CD14-positive monocyte (primary cell): Measurements from ENCODE around the gene MARCHF4. TPM values are rescaled to one million over a fixed set of nuclear protein-coding genes. Genes with fewer than 3 reads are reported as not detected.

Experiments
- DNase-seq, 3 donors: peaks; one replicate each; pipeline ENCODE4 v3.0.0-alpha.2; 2011 to 2022
- H2AFZ ChIP-seq: 2 replicates; pipeline ENCODE4 v1.6.0; 2012; ENCODE audit warnings: mild to moderate bottlenecking, low read depth, low read length, inconsistent platforms; ENCODE audit not compliant: insufficient read depth, poor library complexity, severe bottlenecking
- H3K27ac ChIP-seq, 2 donors: 1 replicate in 1 of 2; 2 replicates in 1 of 2; pipeline ENCODE4 v1.5.1; 2012 to 2013; ENCODE audit warnings: low read length in 2 of 2, control low read depth in 1 of 2, inconsistent platforms in 1 of 2, low read depth in 1 of 2, mild to moderate bottlenecking in 1 of 2
- H3K27me3 ChIP-seq, 2 donors: one replicate each; pipeline versions ENCODE4 v1.6.0 to v1.6.1; 2011 to 2013; ENCODE audit warnings: low read length in 2 of 2; ENCODE audit not compliant: control insufficient read depth in 2 of 2, insufficient read depth in 2 of 2
- H3K36me3 ChIP-seq, 2 donors: replicated peaks in 1 of 2; 1 replicate in 1 of 2; 2 replicates in 1 of 2; pipeline versions ENCODE4 v1.5.1 to v1.6.1; 2012 to 2013; ENCODE audit warnings: low read length in 2 of 2, control low read depth in 1 of 2, inconsistent platforms in 1 of 2, mild to moderate bottlenecking in 1 of 2; ENCODE audit not compliant: insufficient read depth in 2 of 2, control insufficient read depth in 1 of 2
- H3K4me1 ChIP-seq, 2 donors: 1 replicate in 1 of 2; 2 replicates in 1 of 2; pipeline versions ENCODE4 v1.5.1 to v1.6.1; 2012 to 2013; ENCODE audit warnings: low read length in 2 of 2, control low read depth in 1 of 2, inconsistent platforms in 1 of 2, mild to moderate bottlenecking in 1 of 2, moderate library complexity in 1 of 2; ENCODE audit not compliant: insufficient read depth in 2 of 2, control insufficient read depth in 1 of 2
- H3K4me2 ChIP-seq: replicated peaks from 2 replicates; pipeline ENCODE3; 2012; ENCODE audit warnings: low read length, moderate library complexity, mild to moderate bottlenecking; ENCODE audit not compliant: poor library complexity, severe bottlenecking; ENCODE audit errors: extremely low read depth
- H3K4me3 ChIP-seq, 3 experiments: fragments of 200-600 bp in 1 of 3; sonication (generic) in 1 of 3; replicated peaks in 1 of 3; 1 replicate in 2 of 3; 2 replicates in 1 of 3; pipeline ENCODE4 v1.5.1; 2011 to 2013; ENCODE audit warnings: low read length in 3 of 3, mild to moderate bottlenecking in 3 of 3, control low read depth in 2 of 3, low read depth in 2 of 3, inconsistent platforms in 1 of 3, moderate library complexity in 1 of 3
- H3K79me2 ChIP-seq: 2 replicates; pipeline ENCODE4 v1.6.0; 2012; ENCODE audit warnings: mild to moderate bottlenecking, control low read depth, inconsistent platforms, low read length, moderate library complexity; ENCODE audit not compliant: insufficient read depth
- H3K9ac ChIP-seq: 2 replicates; pipeline ENCODE4 v1.6.0; 2017; ENCODE audit warnings: low read length, mild to moderate bottlenecking; ENCODE audit not compliant: insufficient read depth, poor library complexity, severe bottlenecking
- H3K9me3 ChIP-seq, 2 donors: replicated peaks in 1 of 2; 1 replicate in 1 of 2; 2 replicates in 1 of 2; pipeline versions ENCODE4 v1.5.1 to v1.6.1; 2012 to 2013; ENCODE audit warnings: low read length in 2 of 2, control low read depth in 1 of 2; ENCODE audit not compliant: control insufficient read depth in 1 of 2, insufficient read depth in 1 of 2
- H4K20me1 ChIP-seq: 2 replicates; pipeline ENCODE4 v1.6.0; 2012; ENCODE audit warnings: mild to moderate bottlenecking, low read length, control low read depth, moderate library complexity; ENCODE audit not compliant: insufficient read depth
- H3K27ac Mint-ChIP-seq, 7 donors: one replicate each; pipeline ENCODE4 v1.8.0; 2020; ENCODE audit warnings: mild to moderate bottlenecking in 7 of 7, mixed read lengths in 7 of 7, moderate library complexity in 6 of 7, inconsistent platforms in 2 of 7
- H3K27me3 Mint-ChIP-seq, 3 donors: one replicate each; pipeline ENCODE4 v1.8.0; 2021 to 2022; ENCODE audit warnings: low read depth in 3 of 3, mild to moderate bottlenecking in 3 of 3, mixed read lengths in 3 of 3, moderate library complexity in 3 of 3, inconsistent platforms in 1 of 3
- H3K36me3 Mint-ChIP-seq, 2 donors: one replicate each; pipeline ENCODE4 v1.8.0; 2020; ENCODE audit warnings: mixed read lengths in 2 of 2, inconsistent platforms in 1 of 2, mild to moderate bottlenecking in 1 of 2
- H3K4me1 Mint-ChIP-seq: one replicate; pipeline ENCODE4 v1.8.0; 2020; ENCODE audit warnings: mild to moderate bottlenecking, mixed read lengths
- H3K4me3 Mint-ChIP-seq, 2 donors: one replicate each; pipeline ENCODE4 v1.8.0; 2020; ENCODE audit warnings: mild to moderate bottlenecking in 2 of 2, mixed read lengths in 2 of 2, moderate library complexity in 1 of 2
- H3K9me3 Mint-ChIP-seq, 7 donors: one replicate each; pipeline ENCODE4 v1.8.0; 2020 to 2022; ENCODE audit warnings: mixed read lengths in 7 of 7, mild to moderate bottlenecking in 6 of 7, moderate library complexity in 6 of 7, inconsistent platforms in 2 of 7
- CTCF ChIP-seq: fragments of 200-600 bp; IDR thresholded peaks from one replicate; pipeline ENCODE4 v1.8.0; 2022; ENCODE audit warnings: antibody characterized with exemption, mild to moderate bottlenecking
- WGBS: methylation state at CpG from one replicate; pipeline ENCODE4 v1.1.5; 2013; ENCODE audit warnings: missing lambda C conversion rate; ENCODE audit not compliant: insufficient coverage; 5-methylcytosine and 5-hydroxymethylcytosine counted together
- intact Hi-C, 2 donors: fragments of 100-400 bp; cut with micrococcal nuclease; formaldehyde crosslinking; loops; one replicate each; pipeline versions ENCODE4 v1.15.0 to v1.15.1; 2023
- polyA plus RNA-seq, 3 donors: library from polyadenylated mRNA; depleted of rRNA in 1 of 3; unstranded in 2 of 3; stranded (reverse) in 1 of 3; fragments of 300-500 nt in 2 of 3; fragments of >200 nt in 1 of 3; fragmentation: Illumina TruSeq in 2 of 3; gene quantifications; 1 replicate in 2 of 3; 2 replicates in 1 of 3; pipeline ENCODE4 v1.2.3, GENCODE V29; 2012 to 2021

The MARCHF4 gene
- polyA plus RNA-seq, 3 donors: not detected

- H3K9me3 ChIP-seq: peaks cover 0 to under 1% of the 10 kb centered on the region in 2 donors
- no peak overlapping the region for H3K4me2 ChIP-seq
- no peak overlapping the region for H3K4me3 ChIP-seq
- intact Hi-C loops: no loop called here
- no peak for DNase-seq
- H3K9ac ChIP-seq: no peak overlapping the region
- H3K36me3 Mint-ChIP-seq: no peaks in the 10 kb centered on the region
- no peak overlapping the region for H2AFZ ChIP-seq
- peaks cover 30 to 59% (median 37%) of the 10 kb centered on the region in 3 donors for H3K27me3 Mint-ChIP-seq
- H3K4me1 ChIP-seq: no peaks in the 10 kb centered on the region
- H3K27me3 ChIP-seq: peaks cover 30 to 33% of the 10 kb centered on the region in 2 donors
- no peak overlapping the region for H3K27ac ChIP-seq
- H3K4me3 Mint-ChIP-seq: no peak overlapping the region
- H4K20me1 ChIP-seq: no peaks in the 10 kb centered on the region
- H3K4me1 Mint-ChIP-seq: peaks cover 6% of the 10 kb centered on the region
- H3K79me2 ChIP-seq: no peaks in the 10 kb centered on the region
- H3K9me3 Mint-ChIP-seq: peaks cover 0 to 13% (median 5%) of the 10 kb centered on the region in 7 donors
- H3K36me3 ChIP-seq: no peaks in the 10 kb centered on the region
- H3K27ac Mint-ChIP-seq: no peak overlapping the region
- no peak for TF ChIP-seq CTCF
- WGBS: 29% methylated on average over 1 of the region's 5 CpGs
Observed at GRCh38 chr2:216366777-216367471, 5.4 kb downstream of the MARCHF4 start.

GRCh38 chr2:216365518-216365917 lies 6.8 kb downstream of the MARCHF4 start:
- peaks cover 6% of the 10 kb centered on the region for H3K4me1 Mint-ChIP-seq
- H2AFZ ChIP-seq: no peak overlapping the region
- H3K9ac ChIP-seq: no peak overlapping the region
- H3K79me2 ChIP-seq: no peaks in the 10 kb centered on the region
- no peaks in the 10 kb centered on the region for H3K36me3 ChIP-seq
- no peak overlapping the region for H3K4me3 Mint-ChIP-seq
- peaks cover 21 to 49% (median 28%) of the 10 kb centered on the region in 3 donors for H3K27me3 Mint-ChIP-seq
- 100% methylated on average over 1 of the region's 2 CpGs for WGBS
- H3K9me3 ChIP-seq: no peaks in the 10 kb centered on the region
- DNase-seq: no peak
- no peak for TF ChIP-seq CTCF
- H4K20me1 ChIP-seq: no peaks in the 10 kb centered on the region
- no peak overlapping the region for H3K27ac ChIP-seq
- H3K9me3 Mint-ChIP-seq: peaks cover 0 to 7% (median under 1%) of the 10 kb centered on the region in 7 donors
- H3K4me2 ChIP-seq: no peak overlapping the region
- H3K4me3 ChIP-seq: no peak overlapping the region
- H3K27me3 ChIP-seq: peaks cover 18 to 21% of the 10 kb centered on the region in 2 donors
- intact Hi-C loops: no loop called here
- H3K4me1 ChIP-seq: no peaks in the 10 kb centered on the region
- H3K27ac Mint-ChIP-seq: no peak overlapping the region
- no peaks in the 10 kb centered on the region for H3K36me3 Mint-ChIP-seq
